ENCODE results near the gene GOLGA7B.
A peak's percentile ranks its signal among the peaks of the same experiment; 100 is the strongest.

The GOLGA7B gene

DNA sequence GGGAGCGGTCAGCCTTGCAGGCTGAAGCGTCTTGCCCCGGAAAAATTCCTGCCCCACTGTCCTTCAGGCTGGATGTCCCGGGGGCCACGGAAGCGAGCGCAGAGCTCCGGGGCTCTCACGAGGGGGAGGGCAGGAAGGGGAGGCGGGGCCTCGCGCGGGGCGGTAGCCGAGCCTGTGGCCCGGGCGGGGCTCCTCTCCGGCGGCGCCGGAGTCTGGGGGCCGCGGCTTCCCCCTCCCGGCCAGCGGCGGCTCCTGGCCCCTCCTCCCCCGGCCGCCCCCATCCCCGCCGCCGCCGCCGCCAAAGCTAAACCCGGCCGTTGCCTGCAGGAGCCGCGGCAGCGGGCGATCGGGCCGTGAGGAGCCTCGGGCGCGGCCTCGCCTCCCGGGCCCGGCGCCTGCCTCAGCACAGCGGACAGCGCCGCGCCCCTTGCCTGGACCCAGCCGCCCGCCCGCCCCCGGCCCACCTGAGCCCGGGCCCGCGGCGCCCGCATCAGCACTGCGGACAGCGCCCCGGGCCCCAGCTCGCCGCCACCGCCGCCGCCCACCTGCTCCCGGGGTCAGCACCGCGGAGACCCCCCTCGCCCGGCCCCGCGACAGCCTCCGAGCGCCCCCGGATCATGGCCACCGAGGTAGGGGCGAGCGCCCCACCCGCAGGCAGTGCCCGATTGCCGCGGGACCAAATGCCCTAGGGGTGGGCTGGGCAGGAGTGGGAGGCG lies at the start of gene GOLGA7B:
TSS of gene GOLGA7B (plus strand) at position 157 of the 716 bp plus-strand sequence. CDS start at position 618, 461 bp downstream.
- peak; percentile 23 for DNase-seq (ENCODE audit: low read depth)

DNA sequence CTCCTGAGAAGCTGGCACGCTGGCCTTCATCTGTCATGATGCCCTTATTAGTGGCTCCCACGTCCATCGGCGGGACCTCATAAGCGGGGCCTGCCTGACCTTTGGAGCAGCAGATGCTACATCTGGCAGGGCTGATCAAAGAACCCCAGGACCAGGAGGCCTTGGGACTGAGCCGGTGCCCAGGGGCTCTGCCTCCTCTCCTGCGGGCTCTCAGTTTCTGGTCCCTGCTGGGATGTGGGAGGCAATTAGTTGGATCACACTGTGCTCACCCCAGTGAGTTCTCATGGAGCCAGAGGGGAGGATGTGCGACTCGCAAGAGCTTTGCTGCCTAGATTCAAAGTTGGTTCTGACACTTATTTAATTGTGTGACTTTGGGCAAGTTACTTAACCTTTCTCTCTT lies 49.2 kb upstream of the GOLGA7B start:
- DNase-seq (ENCODE audit: low read depth) = no peak

GRCh38 chr10:97801422-97801821 lies 48.2 kb upstream of the GOLGA7B start:
- DNase-seq (ENCODE audit: low read depth) = no peak

GRCh38 chr10:97805096-97805884 lies 44.4 kb upstream of the GOLGA7B start:
- DNase-seq (ENCODE audit: low read depth) = no peak

- DNase-seq (ENCODE audit: low read depth) = no peak
Observed at GRCh38 chr10:97805949-97806348, 43.7 kb upstream of the GOLGA7B start.

DNA sequence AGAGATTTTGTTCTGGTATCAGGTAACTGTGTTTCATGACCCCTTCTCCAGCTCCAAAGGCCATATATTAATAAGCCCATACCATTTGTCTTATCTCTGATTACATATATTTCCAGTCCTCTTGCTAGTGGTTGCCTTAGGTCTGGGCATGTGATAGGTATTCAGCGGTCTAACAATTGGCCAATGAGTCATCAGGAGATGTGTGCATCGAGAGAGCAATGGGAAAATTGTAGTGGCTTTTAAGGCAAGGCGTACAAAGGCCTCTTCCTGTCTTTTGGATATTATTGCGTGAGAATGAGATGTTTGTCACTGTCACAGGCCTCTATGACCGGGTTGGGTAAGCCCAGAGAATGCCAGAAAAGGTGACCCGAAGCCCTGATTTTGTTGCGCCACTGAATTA lies 39.2 kb upstream of the GOLGA7B start:
- no peak for DNase-seq (ENCODE audit: low read depth)

GRCh38 chr10:97811958-97812357 lies 37.7 kb upstream of the GOLGA7B start:
- DNase-seq (ENCODE audit: low read depth) = no peak

DNA sequence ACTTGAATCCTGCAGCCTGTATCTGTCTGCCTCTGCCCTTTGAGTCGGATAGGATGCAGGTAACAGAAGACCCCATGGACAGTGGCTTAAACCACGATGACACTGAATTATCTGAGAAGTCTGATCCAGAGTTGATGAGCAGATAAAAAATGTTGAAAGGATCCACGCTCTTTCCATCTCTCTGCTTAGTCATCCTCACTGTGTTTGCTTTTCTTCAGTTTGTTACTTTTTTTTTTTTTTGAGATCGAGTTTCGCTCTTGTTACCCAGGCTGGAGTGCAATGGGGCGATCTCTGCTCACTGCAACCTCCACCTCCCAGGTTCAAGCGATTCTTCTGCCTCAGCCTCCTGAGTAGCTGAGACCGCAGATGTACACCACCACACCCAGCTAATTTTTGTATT lies 36.9 kb upstream of the GOLGA7B start:
- DNase-seq (ENCODE audit: low read depth) = no peak

DNA sequence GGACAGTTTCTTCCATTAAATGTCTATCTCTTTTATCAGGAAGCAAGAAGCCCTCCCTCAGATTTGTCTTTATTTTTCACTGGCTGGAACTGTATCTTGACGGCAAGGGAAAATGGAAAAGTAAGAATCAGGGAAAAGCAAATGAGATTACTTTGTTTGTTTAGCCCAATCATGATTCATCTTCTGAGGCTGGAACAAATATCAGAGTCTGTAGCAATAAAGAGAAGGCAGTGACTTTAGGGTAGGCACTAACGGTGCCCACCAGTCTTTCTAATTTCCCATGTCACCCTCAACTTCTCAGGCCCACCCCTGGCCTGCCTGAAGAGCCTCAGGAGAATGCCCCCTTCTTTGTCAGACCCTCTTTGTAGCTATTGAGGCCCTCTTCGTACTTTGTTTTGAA lies 36.3 kb upstream of the GOLGA7B start:
- DNase-seq (ENCODE audit: low read depth) = no peak

DNA sequence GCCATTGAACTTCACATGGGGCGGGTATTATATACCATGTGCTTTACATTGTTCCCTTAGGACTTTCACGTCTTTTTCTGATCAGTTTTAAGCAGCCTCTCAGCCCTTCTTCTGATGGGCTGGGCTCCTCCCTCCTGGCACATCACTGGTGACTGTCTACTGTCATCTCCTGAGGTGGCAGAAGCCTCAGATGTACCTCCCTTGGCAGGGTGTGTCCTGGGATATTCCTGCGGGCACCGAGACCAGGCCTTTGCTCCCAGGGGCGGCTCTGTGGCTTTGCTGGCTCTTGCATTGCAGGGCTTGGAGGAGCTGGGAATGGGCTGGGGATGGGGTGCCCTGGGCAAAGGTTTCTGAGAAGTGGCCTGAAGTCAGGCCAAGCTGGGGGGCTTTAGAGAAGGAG lies 34.6 kb upstream of the GOLGA7B start:
- no peak for DNase-seq (ENCODE audit: low read depth)

DNA sequence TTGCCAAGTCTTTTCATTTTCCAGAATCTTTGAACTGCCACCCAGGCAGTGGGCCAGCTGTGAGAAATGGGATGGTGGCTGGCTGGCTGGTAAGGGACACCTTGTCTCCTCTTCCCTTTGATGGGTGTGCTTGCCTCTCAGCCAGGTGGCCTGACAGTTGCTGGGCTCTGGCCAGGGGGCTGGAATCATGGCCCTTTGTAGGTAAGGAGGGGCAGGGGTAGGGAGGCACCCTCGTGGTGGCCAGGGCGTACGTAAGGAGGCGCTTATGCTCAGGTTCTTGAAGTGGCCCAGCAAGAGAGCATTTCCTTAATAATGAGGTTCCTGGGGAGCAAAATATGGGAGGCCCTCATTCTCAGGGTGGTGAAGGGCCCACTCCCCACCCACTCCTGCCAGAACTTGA lies 33.0 kb upstream of the GOLGA7B start:
- DNase-seq (ENCODE audit: low read depth) = no peak

GRCh38 chr10:97818572-97818971 lies 31.1 kb upstream of the GOLGA7B start:
- DNase-seq (ENCODE audit: low read depth) = no peak

GRCh38 chr10:97820096-97820704 lies 29.4 kb upstream of the GOLGA7B start:
- DNase-seq (ENCODE audit: low read depth) = no peak

DNA sequence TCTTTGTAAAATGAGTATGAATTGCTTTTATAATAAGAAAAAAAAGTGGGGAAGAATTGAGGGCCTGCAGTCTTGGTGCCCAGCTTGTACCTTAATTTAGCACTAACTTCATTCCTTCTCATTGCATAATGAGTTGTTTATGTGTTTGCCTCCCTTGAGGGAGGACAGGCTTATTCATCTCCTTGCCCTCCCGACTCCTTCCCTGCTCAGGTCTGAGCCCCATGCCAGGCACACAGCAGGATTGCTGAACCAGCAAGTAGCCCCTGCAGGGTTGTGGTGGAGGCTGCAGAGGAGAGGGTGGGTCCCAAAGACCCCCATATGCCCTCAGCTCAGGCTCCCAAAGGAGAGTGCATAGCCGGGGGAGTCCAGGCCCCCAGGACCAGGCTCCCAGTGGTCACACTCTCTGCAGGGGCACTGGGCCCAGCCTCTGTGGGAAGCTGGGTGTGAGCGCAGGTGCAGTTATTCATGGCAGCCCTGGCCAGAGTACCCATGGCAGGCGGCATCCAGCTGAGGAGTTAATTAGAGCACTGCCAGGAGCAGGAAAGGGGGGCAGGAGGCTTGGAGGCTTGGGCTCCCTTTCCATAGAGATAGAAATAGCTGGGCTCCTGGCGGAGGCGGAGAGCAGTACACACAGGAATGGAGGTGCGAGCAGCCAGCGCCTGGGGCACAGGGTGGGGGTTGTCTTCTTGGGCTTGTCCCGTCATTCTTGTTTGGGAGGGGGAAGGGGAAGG lies 28.2 kb upstream of the GOLGA7B start:
- no peak for DNase-seq (ENCODE audit: low read depth)

GRCh38 chr10:97822261-97822687 lies 27.4 kb upstream of the GOLGA7B start:
- DNase-seq (ENCODE audit: low read depth) = no peak

DNA sequence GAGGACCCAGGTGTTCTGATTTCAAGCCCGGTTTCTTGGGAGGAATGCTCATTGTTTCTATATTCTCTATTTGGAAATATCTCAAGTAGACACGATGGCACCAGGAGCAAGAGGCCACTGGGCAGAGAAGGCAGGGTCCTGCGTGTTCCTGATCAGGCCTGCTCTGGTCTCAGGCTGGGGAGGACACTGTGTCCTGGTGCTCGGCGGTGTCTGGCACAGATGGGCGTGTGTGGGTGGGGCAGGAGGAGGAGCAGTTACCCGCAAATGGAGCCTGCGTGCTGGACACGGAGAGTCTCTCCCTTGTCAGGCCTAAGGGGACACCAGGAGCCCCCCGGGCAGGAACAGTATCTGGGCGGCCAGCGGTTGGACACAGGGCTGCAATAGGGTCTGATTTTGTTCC lies 25.9 kb upstream of the GOLGA7B start:
- DNase-seq (ENCODE audit: low read depth) = no peak

DNA sequence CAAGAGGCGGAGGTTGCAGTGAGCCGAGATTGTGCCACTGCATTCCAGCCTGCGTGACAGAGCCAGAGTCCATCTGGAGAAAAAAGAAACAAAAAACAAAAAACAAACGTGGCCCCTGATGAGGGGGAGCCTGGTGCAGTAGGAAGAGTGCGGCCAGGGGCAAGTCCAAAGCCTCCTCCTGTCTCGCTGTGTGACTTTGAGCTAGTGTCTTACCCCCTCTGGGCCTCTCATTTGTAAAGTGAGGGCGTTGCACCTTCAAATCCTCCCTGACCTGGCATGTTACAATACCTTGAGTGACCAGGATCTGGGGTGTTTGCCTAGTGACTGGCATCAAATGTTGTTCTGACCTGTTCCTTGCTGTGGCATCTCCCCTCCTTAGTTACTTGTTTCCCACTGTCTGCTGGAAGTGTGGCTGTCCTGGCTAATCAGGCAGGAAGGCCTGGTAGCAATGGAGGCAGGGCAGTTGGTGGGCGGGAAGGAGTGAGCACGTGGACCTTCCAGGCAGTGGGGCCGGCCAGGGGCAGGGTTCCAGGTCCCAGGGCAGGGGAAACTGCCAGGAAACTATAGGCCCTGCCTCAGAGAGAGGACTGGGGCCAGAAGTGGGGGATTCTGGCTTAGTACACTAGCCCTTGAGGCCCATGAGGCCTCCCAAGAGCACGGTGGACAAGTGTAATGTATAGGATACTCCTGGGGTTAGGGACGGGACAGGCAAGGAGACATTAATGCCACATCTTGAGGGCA lies 24.5 kb upstream of the GOLGA7B start:
- no peak for DNase-seq (ENCODE audit: low read depth)

GRCh38 chr10:97826892-97827291 lies 22.8 kb upstream of the GOLGA7B start:
- DNase-seq (ENCODE audit: low read depth) = no peak

GRCh38 chr10:97827702-97828291 lies 21.8 kb upstream of the GOLGA7B start:
- no peak for DNase-seq (ENCODE audit: low read depth)

DNA sequence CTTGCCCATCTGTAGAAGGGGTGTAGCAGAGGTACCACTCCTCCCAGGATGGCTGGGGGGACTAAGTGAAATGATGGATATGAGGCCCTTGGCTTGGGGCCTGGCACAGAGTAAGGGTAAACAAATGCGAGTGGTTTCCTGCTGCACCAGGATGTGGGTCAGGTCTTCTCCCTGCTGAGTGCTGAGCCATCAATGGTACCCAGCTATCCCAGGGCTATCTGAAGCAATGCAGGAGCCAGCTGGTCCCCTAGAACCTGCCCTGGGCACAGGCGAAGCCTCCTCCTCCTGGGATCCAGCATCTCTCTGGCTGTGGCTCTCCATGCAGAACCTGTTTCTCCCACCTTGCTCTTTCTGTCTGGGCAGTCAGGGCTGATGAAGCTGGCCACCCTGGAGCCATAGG lies 20.9 kb upstream of the GOLGA7B start:
- DNase-seq (ENCODE audit: low read depth) = no peak

DNA sequence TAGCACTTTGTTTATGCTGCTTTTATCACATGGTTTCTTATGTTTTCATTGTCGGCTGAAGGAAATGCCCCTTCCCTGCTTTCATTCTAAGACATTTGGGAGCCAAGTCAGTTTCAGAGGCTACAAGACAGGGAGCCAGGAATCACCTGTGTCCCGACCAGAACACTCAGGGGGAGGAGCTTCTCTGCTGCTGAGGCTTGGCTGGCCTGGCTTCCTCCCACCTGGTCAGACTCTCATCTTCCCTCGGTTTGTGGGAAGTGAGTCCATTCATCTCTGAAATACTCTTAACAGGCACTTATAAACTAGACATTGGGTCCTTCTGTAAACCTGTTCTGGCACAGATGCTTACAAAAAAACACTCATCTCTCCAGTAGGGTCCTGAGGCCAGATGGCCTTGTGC lies 19.6 kb upstream of the GOLGA7B start:
- no peak for DNase-seq (ENCODE audit: low read depth)
